CD4-positive, CD25-positive, alpha-beta regulatory T cell (primary cell): Measurements from ENCODE around the gene BARX1. TPM values are rescaled to one million over a fixed set of nuclear protein-coding genes. Genes with fewer than 3 reads are reported as not detected.

ENCODE experiments used
- ATAC-seq, 2 donors: fragments of 150-1000 bp; cut with Tn5 transposase; one replicate each; pipeline ENCODE4 v1.10.0; 2021; ENCODE audit warnings: low read depth in 2 of 2, moderate number of reproducible peaks in 2 of 2, moderate library complexity in 1 of 2
- DNase-seq, 3 donors: peaks; one replicate each; pipeline versions ENCODE4 v3.0.0 to v3.0.0-alpha.2; 2012 to 2022; ENCODE audit warnings: mixed read lengths in 1 of 3
- H3K27ac ChIP-seq: one replicate; pipeline ENCODE4 v1.7.0; 2013; ENCODE audit warnings: mild to moderate bottlenecking, low read length; ENCODE audit not compliant: insufficient read depth, poor library complexity, severe bottlenecking
- H3K27me3 ChIP-seq: one replicate; pipeline ENCODE4 v1.7.0; 2013; ENCODE audit warnings: low read length; ENCODE audit not compliant: control insufficient read depth, insufficient read depth
- H3K36me3 ChIP-seq: one replicate; pipeline ENCODE4 v1.7.0; 2013; ENCODE audit warnings: mild to moderate bottlenecking, low read length, moderate library complexity; ENCODE audit not compliant: control insufficient read depth, insufficient read depth
- H3K4me1 ChIP-seq: 2 replicates; pipeline ENCODE4 v1.7.0; 2013; ENCODE audit warnings: mild to moderate bottlenecking, low read length; ENCODE audit not compliant: insufficient read depth, control insufficient read depth, poor library complexity, severe bottlenecking
- H3K4me3 ChIP-seq: one replicate; pipeline ENCODE4 v1.7.0; 2013; ENCODE audit warnings: low read depth, mild to moderate bottlenecking, low read length, moderate library complexity
- H3K9me3 ChIP-seq, 2 experiments: 1 replicate in 1 of 2; 2 replicates in 1 of 2; pipeline ENCODE4 v1.7.0; 2013; ENCODE audit warnings: low read length in 2 of 2, mild to moderate bottlenecking in 1 of 2, moderate library complexity in 1 of 2; ENCODE audit not compliant: control insufficient read depth in 2 of 2
- H3K27ac Mint-ChIP-seq, 3 donors: one replicate each; pipeline ENCODE4 v1.8.0; 2020 to 2022; ENCODE audit warnings: mild to moderate bottlenecking in 3 of 3, mixed read lengths in 3 of 3, moderate library complexity in 2 of 3
- H3K27me3 Mint-ChIP-seq: one replicate; pipeline ENCODE4 v1.8.0; 2022; ENCODE audit warnings: mild to moderate bottlenecking, mixed read lengths
- H3K36me3 Mint-ChIP-seq: one replicate; pipeline ENCODE4 v1.8.0; 2020; ENCODE audit warnings: mixed read lengths
- H3K4me1 Mint-ChIP-seq, 4 donors: one replicate each; pipeline ENCODE4 v1.8.0; 2020 to 2022; ENCODE audit warnings: mixed read lengths in 4 of 4, mild to moderate bottlenecking in 1 of 4
- H3K4me3 Mint-ChIP-seq, 4 donors: one replicate each; pipeline ENCODE4 v1.8.0; 2020 to 2022; ENCODE audit warnings: mild to moderate bottlenecking in 4 of 4, mixed read lengths in 4 of 4, moderate library complexity in 3 of 4
- H3K9me3 Mint-ChIP-seq, 7 donors: one replicate each; pipeline ENCODE4 v1.8.0; 2020 to 2022; ENCODE audit warnings: mixed read lengths in 7 of 7, mild to moderate bottlenecking in 3 of 7, moderate library complexity in 2 of 7
- polyA plus RNA-seq, 4 donors: library from polyadenylated mRNA; unstranded; fragments of 300-500 nt; fragmentation: Illumina TruSeq; gene quantifications; one replicate each; pipeline ENCODE4 v1.2.3, GENCODE V29; 2021
- total RNA-seq: library from RNA; stranded (reverse); gene quantifications from one replicate; pipeline ENCODE4 v1.2.3, GENCODE V29; 2022

Gene BARX1
- total and polyA plus RNA-seq, 5 donors from 2014 or later, result not detected

- no peak for DNase-seq
- Histone ChIP-seq H3K9me3 (peaks cover 25 to 26% of the 10 kb centered on the region in 2 experiments), H3K36me3 (no peaks in the 10 kb centered on the region), H3K27ac (no peak overlapping the region), H3K27me3 (peaks cover 21% of the 10 kb centered on the region), H3K4me3 (no peak overlapping the region), H3K4me1 (no peaks in the 10 kb centered on the region)
- H3K4me3 Mint-ChIP-seq, result no peak overlapping the region
- H3K36me3 Mint-ChIP-seq, result peaks cover 10% of the 10 kb centered on the region
- H3K9me3 Mint-ChIP-seq, result peaks cover 2 to 37% (median 11%) of the 10 kb centered on the region in 7 donors
- ATAC-seq, result no peak
- no peak overlapping the region for H3K27ac Mint-ChIP-seq
- peaks cover 26% of the 10 kb centered on the region for H3K27me3 Mint-ChIP-seq
- H3K4me1 Mint-ChIP-seq, result no peaks in the 10 kb centered on the region
Measured at GRCh38 chr9:93990448-93990847, 35.3 kb upstream of the BARX1 start.

GRCh38 chr9:93988056-93988455, 32.9 kb upstream of the BARX1 start:
- H3K36me3 Mint-ChIP-seq, result peaks cover 10% of the 10 kb centered on the region
- H3K4me3 Mint-ChIP-seq, result no peak overlapping the region
- DNase-seq, result no peak
- Histone ChIP-seq H3K4me3 (no peak overlapping the region), H3K27me3 (peaks cover 17% of the 10 kb centered on the region), H3K4me1 (no peaks in the 10 kb centered on the region), H3K36me3 (no peaks in the 10 kb centered on the region), H3K9me3 (peaks cover 26 to 34% of the 10 kb centered on the region in 2 experiments), H3K27ac (no peak overlapping the region)
- H3K9me3 Mint-ChIP-seq, result peaks cover 2 to 48% (median 17%) of the 10 kb centered on the region in 7 donors
- H3K27me3 Mint-ChIP-seq, result peaks cover 26% of the 10 kb centered on the region
- H3K4me1 Mint-ChIP-seq, result no peaks in the 10 kb centered on the region
- no peak for ATAC-seq
- H3K27ac Mint-ChIP-seq, result no peak overlapping the region

- no peak overlapping the region for H3K4me3 ChIP-seq
- DNase-seq (no peak), ATAC-seq (no peak)
- H3K4me1 Mint-ChIP-seq, result no peaks in the 10 kb centered on the region
- H3K9me3 ChIP-seq, result peaks cover 20 to 26% of the 10 kb centered on the region in 2 experiments
- H3K36me3 Mint-ChIP-seq, result peaks cover 6% of the 10 kb centered on the region
- no peaks in the 10 kb centered on the region for H3K4me1 ChIP-seq
- peaks cover 2 to 38% (median 12%) of the 10 kb centered on the region in 7 donors for H3K9me3 Mint-ChIP-seq
- H3K36me3 ChIP-seq, result no peaks in the 10 kb centered on the region
- H3K27me3 ChIP-seq, result peaks cover 16% of the 10 kb centered on the region
- no peak overlapping the region for H3K27ac ChIP-seq
- H3K4me3 Mint-ChIP-seq, result no peak overlapping the region
- H3K27ac Mint-ChIP-seq, result no peak overlapping the region
- H3K27me3 Mint-ChIP-seq, result peaks cover 30% of the 10 kb centered on the region
Measured at GRCh38 chr9:93984860-93985259, 29.7 kb upstream of the BARX1 start.

- no peak overlapping the region for H3K27ac Mint-ChIP-seq
- H3K4me3 Mint-ChIP-seq, result no peak overlapping the region
- H3K9me3 Mint-ChIP-seq, result peaks cover under 1 to 35% (median 12%) of the 10 kb centered on the region in 7 donors
- peaks cover 19 to 21% of the 10 kb centered on the region in 2 experiments for H3K9me3 ChIP-seq
- DNase-seq (no peak), ATAC-seq (no peak)
- no peaks in the 10 kb centered on the region for H3K36me3 ChIP-seq
- H3K27me3 Mint-ChIP-seq, result peaks cover 27% of the 10 kb centered on the region
- peaks cover 15% of the 10 kb centered on the region for H3K27me3 ChIP-seq
- H3K27ac ChIP-seq, result no peak overlapping the region
- H3K4me3 ChIP-seq, result no peak overlapping the region
- peaks cover 6% of the 10 kb centered on the region for H3K36me3 Mint-ChIP-seq
- no peaks in the 10 kb centered on the region for H3K4me1 Mint-ChIP-seq
- no peaks in the 10 kb centered on the region for H3K4me1 ChIP-seq
Measured at GRCh38 chr9:93983875-93984274, 28.7 kb upstream of the BARX1 start.

- Histone ChIP-seq H3K36me3 (no peaks in the 10 kb centered on the region), H3K9me3 (peaks cover 0 to 1% of the 10 kb centered on the region in 2 experiments), H3K4me1 (no peaks in the 10 kb centered on the region), H3K4me3 (no peak overlapping the region), H3K27ac (no peak overlapping the region), H3K27me3 (peaks cover 3% of the 10 kb centered on the region)
- no peak overlapping the region for H3K27ac Mint-ChIP-seq
- H3K4me1 Mint-ChIP-seq, result no peaks in the 10 kb centered on the region
- no peak overlapping the region for H3K4me3 Mint-ChIP-seq
- no peaks in the 10 kb centered on the region for H3K36me3 Mint-ChIP-seq
- peaks cover 23% of the 10 kb centered on the region for H3K27me3 Mint-ChIP-seq
- H3K9me3 Mint-ChIP-seq, result peaks cover 0 to 10% (median 3%) of the 10 kb centered on the region in 7 donors
- DNase-seq (no peak), ATAC-seq (no peak)
Measured at GRCh38 chr9:93979721-93980120, 24.6 kb upstream of the BARX1 start.

GRCh38 chr9:93978551-93978950, 23.4 kb upstream of the BARX1 start:
- Mint-ChIP-seq H3K9me3 (peaks cover 0 to 4% (median under 1%) of the 10 kb centered on the region in 7 donors), H3K27me3 (peaks cover 20% of the 10 kb centered on the region), H3K36me3 (no peaks in the 10 kb centered on the region), H3K4me3 (no peak overlapping the region), H3K4me1 (no peaks in the 10 kb centered on the region), H3K27ac (no peak overlapping the region)
- no peak overlapping the region for H3K4me3 ChIP-seq
- DNase-seq (no peak), ATAC-seq (no peak)
- H3K27me3 ChIP-seq, result peaks cover 2% of the 10 kb centered on the region
- no peak overlapping the region for H3K27ac ChIP-seq
- H3K4me1 ChIP-seq, result no peaks in the 10 kb centered on the region
- no peaks in the 10 kb centered on the region for H3K9me3 ChIP-seq
- no peaks in the 10 kb centered on the region for H3K36me3 ChIP-seq

- no peak for DNase-seq
- Mint-ChIP-seq H3K36me3 (no peaks in the 10 kb centered on the region), H3K27ac (no peak overlapping the region), H3K27me3 (peaks cover 22% of the 10 kb centered on the region), H3K9me3 (peaks cover 0 to 14% (median 1%) of the 10 kb centered on the region in 7 donors), H3K4me1 (no peaks in the 10 kb centered on the region), H3K4me3 (no peak overlapping the region)
- ATAC-seq, result no peak
- no peak overlapping the region for H3K27ac ChIP-seq
- H3K36me3 ChIP-seq, result no peaks in the 10 kb centered on the region
- no peaks in the 10 kb centered on the region for H3K9me3 ChIP-seq
- peaks cover 5% of the 10 kb centered on the region for H3K27me3 ChIP-seq
- no peak overlapping the region for H3K4me3 ChIP-seq
- H3K4me1 ChIP-seq, result no peaks in the 10 kb centered on the region
Measured at GRCh38 chr9:93976973-93977372, 21.8 kb upstream of the BARX1 start.

GRCh38 chr9:93976081-93976480, 20.9 kb upstream of the BARX1 start:
- Histone ChIP-seq H3K36me3 (no peaks in the 10 kb centered on the region), H3K9me3 (no peaks in the 10 kb centered on the region), H3K27ac (no peak overlapping the region), H3K4me1 (no peaks in the 10 kb centered on the region), H3K4me3 (no peak overlapping the region), H3K27me3 (peaks cover 2% of the 10 kb centered on the region)
- DNase-seq (no peak), ATAC-seq (no peak)
- H3K27me3 Mint-ChIP-seq, result peaks cover 25% of the 10 kb centered on the region
- H3K27ac Mint-ChIP-seq, result no peak overlapping the region
- H3K4me1 Mint-ChIP-seq, result no peaks in the 10 kb centered on the region
- peaks cover 0 to 14% (median 0%) of the 10 kb centered on the region in 7 donors for H3K9me3 Mint-ChIP-seq
- no peaks in the 10 kb centered on the region for H3K36me3 Mint-ChIP-seq
- no peak overlapping the region for H3K4me3 Mint-ChIP-seq
